OCI-LY3 (cell line): ENCODE data around the gene MAPK12.

Experiments
- CTCF ChIP-seq: fragments of 200-600, 300-600 bp; sonication (generic); IDR thresholded peaks from 2 replicates; pipeline ENCODE4 v1.5.1; 2014; ENCODE audit warnings: antibody characterized with exemption, low read length, low read depth
- EZH2phosphoT487 ChIP-seq: fragments of 200-600 bp; shearing (Covaris generic); IDR thresholded peaks from 2 replicates; pipeline ENCODE4 v1.6.1; 2018; ENCODE audit warnings: antibody characterized with exemption, mixed run types, low read depth

- no peak for TF ChIP-seq CTCF
- TF ChIP-seq EZH2phosphoT487, result no peak
These were observed 48.2 kb downstream of the MAPK12 start for GRCh38 chr22:50213263-50213662.
